GM19452 (cell line): ENCODE results near the gene FAM20A.

Experiments used
- ATAC-seq: cut with Tn5 transposase; IDR thresholded peaks from one replicate; pipeline ENCODE4 v1.9.1; 2021; ENCODE audit not compliant: unreplicated experiment

Gene FAM20A

DNA sequence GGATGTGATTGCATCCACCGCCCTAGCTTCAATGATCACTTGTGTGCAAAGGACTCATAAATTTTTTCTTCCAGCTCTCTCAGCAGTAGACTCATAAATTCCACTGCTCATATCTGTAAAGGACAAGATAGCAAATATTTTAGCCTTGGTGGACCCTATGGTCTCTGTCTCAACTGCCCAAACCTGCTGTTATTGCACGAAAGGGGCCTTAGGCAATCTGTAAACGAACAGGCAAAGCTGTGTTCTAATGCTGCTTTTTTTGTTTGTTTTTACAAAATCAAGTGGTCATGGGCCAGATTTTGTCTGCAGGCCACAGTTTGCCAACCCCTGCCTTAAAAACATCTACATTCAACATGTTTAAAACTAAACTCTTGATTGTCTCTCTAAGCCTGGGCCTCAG is 34.1 kb downstream of the FAM20A start:
- no peak for ATAC-seq

DNA sequence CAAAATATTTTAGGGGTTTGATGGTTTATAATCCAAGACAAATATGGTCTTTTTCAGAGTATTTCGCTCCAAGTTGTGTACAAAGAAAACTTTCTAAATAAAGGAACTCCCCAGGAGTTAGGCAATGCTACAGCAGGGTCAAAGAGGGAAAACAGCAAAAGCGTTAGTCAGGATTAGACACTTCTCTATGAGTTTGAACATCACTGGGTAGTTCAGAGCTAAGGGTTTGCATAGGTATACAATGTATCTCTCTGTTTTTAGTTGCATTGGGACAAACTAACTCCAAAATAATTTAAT is 34.8 kb downstream of the FAM20A start:
- ATAC-seq = no peak

DNA sequence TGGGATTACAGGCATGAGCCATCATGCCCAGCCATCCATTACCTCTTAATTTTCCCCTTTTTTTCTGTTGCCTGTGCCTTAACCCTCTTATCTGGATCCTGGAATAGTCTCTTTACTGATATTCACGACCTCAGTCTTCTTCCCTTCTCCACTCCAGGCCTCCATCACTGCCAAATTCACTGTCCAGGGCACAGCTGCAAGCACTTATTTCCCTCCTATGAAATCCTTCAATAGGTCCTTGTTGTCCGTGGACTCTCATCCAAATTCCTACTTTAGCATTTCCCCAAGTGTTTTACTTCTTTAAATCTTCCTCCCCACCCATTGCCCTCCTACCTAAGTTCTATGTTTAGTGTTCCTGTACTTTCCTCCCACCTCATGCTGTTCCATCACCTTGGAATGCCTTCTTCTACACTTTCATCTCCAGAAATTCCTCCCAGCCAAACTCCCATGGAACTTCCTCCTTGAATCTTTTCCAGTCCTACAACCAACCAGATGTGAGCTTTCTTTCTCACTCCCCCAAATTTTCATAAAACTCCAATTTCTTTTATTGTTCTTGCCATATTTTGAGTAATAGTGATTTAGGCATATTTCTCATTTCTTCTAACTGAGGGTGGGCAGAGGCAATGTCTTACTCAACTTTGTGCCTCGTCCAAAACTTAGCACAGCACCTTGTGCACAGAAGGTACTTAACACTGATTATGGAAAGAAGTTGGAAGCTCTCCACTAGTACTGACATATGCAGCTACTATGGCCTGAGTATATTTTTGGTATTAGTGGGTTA is 35.3 kb downstream of the FAM20A start:
- no peak for ATAC-seq

DNA sequence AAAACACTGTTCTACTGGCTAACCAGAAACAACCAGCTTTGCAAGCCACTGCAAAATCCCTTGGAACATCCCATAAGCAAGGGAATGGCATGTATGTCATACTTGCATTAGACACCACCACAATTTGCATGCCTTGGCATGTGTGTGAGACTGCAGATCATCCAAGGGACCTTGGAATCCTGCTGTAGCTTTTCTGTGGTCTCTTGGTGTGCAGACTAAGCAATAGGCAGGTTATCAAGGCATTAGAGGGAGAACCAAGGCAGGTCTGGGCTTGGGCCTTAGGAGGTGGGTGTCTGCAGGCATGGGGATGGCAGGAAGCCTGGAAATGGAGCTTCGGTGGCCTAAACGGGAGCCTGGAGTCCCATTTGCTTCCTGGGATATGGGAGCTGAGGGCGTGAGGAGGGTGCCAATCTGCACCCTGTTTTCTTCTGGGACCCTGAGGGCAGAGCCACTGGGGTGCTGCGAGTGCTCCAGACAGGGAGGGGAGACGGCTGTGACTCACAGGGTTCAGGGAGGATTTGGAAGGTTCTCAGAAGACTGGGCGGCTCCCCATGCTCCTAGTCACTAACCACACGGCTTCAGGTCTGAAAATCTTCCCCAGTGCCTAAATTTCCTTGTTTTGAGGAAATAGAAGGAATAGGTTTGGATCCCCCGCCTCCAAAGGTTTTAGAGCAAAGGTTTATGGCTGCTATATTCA is 36.6 kb downstream of the FAM20A start:
- no peak for ATAC-seq

DNA sequence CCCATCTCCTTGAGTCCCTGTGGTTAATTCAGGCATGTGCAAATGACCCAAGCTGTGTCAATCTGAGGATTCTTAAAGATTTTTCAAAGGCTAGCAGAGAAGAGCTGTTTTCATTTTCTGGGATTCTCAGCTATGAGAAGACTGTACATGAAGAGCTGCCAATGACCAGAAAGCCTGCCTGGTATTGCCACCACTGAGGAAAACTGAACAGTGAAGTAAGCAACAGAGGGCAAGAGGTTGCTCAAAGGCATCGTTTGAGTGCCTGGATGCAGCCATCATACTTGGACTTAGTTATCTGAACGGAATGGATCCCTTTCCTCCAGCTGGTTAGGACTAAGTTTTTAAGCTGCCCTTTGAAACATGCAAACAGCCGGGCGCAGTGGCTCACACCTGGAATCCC is 38.4 kb downstream of the FAM20A start:
- no peak for ATAC-seq

DNA sequence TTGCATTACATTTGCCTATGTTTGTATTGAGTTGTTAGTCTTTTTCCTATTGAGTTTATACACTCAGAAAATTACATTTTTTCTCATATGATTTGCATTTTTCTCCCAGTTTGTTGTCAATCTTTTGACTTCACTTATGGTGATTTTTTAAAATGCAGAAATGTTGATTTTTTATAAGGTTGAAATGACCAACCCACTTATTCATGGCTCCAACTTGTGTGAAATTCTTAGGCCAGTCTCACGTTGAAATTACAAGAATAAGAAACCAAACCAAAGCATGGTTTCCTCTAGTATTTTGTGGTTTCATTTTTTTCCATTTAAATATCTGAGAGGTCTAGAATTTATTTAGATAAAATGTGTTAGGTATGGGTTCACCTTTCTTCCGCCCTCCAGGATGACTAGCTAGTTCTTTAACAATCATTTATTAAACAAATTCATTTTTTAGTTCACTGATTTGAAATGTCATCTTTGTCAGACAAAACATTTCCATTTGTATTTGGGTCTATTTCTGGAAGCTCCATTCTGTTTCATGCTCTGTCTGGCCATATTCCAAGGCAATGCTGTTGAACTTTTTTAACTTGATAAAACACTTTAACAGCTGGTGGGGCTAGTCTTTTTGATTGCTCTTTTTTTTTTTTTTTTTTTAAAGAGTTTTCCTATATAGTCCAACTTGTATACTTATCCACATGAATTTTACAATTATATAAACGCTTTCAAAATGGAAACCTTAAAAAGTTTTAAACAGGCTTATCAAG is 40.0 kb downstream of the FAM20A start:
- no peak for ATAC-seq

DNA sequence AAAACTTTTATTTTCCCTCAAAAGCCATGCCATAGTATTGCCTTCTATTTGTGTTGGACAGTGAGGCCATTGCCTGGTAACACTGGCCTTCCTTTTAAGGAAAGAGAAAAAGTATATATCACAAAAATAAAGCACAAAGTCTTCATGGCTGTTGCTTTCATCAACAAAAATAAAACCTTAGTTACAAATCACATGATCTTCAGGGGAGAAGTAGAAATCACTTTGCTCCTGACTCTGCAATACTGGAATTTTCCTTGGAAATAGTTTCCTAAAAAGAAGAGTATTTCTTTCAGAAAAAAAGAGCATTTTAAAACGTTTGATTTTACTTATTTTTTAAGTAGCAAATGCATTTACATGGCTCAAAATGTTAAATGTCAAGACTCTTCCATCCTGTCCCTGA is 41.9 kb downstream of the FAM20A start:
- no peak for ATAC-seq

DNA sequence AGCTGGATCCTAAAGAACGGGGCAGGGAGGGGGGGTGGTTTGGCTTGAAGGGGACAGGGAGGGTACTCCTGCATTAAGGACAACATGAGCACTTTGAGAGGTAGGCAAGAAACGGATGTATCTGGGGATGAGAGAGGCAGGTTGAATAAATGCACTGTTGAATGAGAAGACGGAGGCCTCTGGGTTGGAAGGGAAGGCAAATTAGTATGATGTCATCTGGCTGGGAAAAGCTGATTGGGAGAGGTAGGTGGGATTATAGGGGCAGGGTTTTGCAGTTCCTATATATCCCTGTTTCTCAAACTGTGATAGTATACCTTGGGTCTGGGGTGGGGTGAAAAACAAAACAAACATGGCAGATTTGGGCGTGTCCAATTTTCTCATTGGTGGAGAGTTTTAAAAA is 44.6 kb downstream of the FAM20A start:
- no peak for ATAC-seq

DNA sequence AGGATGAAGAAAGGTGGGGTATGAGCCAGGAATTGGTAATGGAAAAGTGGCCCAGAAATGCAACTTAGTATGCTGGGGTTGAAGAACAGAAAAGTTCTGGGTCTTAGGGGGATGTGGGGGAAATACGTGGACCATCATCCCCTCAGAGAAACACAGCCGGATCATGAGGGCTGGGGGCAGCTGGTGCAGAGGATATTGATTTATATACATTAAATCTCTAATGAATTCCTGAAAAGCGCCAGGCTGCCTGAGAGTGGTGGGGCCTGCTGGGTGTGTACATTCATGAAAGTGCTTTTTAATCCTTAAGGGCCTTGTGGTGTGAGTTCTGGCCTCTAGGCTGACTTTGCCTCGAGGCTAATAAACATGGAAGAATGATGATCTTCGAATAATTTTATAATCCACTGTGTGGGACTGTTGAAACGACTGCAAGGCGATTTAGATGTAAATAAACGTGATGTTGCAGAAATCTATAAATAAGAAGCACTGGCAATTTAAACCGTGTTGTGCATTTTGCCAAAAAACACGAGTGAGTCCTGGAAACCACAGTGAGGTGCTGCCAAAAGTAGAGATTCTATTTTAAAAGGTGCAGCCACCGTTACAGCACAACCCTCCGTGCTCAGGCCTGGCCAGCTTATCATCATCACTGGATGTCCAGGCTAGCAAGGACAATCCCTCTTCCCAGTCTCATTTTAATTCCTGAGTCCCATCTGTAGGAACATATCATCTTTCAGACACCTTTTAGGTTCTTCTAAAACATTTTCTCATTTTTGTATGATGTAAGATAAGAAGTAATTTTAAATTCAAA is 56.9 kb downstream of the FAM20A start:
- no peak for ATAC-seq

DNA sequence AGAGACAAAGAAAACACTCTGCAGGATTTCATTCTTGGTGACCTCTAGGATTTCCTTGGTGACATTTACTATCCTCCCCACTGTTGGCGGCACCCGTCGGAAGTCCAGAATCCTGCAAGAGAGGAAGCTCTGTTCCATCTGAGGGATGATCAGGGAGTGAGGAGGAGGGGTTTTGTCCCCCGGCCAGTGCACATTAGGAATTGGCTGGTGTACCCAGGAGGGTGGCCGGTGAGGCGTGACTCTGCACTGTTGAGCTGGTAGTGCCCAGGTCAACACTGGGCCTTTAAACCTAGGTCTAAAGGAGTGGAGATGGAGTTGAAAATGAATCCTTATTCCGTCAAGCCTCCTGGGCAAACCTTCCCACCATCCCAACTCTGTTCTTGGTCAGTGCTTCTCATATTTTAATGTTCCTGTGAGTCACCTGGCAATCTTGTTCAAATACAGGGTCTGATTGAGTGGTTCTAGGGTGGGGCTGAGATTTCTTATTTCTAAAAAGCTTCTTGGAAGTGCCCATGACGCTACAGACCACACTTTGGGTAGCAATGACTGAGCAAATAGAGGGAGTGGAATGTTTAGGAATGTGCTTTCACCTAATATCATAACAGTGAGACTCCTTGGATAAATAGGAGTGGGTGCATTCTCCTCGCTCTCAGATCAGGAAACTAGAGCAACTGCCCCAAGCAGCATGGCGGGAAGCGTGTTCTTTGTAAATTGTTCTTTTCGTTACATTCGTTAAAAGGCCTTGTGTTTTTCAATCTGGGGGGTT is 58.3 kb downstream of the FAM20A start:
- no peak for ATAC-seq

DNA sequence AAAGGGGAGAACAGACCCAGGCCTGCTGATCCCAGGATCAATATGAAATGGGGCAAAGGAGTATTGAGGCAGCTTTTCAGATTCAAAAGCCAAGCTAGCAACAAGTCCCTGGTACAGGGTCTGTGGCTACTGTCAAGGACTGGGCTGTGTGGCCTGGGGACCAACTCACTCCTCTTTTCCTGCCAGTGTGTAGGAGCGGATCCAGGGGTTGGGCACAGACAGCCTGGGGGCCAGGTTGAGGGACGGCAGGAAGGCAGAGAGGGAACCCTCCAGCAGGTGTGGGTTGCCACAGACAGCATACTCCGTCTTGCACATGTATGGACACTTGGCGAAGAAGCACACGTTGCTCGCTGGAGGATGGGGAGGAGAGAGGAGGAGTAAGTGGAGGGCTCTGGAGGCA is 59.4 kb downstream of the FAM20A start:
- ATAC-seq = no peak

DNA sequence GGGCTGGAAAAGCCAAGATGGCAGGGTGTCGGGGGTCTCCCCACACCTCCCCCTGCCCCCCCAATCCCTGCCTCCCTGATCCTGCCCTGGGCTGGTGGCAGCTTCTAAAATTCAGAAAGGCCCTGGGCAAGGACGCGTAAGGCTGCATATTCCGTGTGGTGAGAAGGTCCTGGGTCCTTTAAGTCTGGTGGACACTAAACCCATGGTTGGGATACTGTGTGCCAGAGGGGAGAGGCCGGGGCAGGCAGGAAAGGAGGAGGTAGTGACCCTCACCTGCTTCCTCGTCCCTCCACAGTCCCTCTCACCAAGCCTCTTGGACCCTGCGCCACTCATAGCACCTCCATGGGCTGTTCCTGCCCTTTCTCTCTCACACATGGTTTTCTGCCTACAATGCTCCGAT is 60.2 kb downstream of the FAM20A start:
- no peak for ATAC-seq

DNA sequence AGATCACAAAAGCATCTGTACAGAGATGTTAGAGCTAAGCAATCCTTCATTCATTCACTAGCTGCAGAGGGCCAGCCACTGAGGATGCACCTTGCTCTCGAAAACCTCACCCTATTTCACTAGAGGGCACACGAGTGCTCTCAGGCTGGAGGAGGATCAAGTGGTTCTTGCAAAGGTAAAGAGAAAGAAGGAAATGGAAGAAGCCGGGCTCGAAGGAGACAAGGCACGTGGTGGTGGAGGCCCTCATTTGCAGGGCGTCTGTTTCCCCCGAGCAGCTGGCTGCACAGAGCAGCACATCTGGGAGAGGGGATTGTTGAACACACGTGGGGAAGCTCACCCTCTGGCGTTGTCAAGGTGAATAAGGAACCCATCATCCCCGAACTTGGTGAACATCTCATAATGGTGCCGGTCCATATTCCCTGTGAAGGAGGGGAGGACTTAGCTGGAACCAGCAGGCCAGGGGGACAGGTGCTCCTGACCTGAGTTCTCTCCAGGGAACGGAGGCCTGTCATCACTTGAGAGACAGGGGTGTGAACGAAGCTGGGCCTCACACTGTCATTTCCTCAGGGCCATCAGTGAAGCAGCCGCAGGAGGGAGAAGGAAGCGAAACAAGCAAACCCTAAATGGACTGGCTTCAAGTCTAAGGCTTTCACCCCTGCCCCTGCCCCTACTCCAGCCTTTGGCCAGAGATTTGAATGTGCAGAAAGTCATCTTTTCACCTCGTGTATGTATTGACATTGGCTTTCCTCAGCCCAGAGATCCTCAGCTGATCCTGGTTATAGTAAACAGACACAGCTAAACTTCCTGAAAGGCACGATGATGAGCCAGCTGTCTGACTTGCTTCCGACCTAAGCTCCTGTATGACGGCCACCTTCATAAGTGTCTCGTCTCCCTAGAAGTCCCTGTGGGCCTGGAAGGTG is 61.4 kb downstream of the FAM20A start:
- peak; percentile 47 for ATAC-seq

DNA sequence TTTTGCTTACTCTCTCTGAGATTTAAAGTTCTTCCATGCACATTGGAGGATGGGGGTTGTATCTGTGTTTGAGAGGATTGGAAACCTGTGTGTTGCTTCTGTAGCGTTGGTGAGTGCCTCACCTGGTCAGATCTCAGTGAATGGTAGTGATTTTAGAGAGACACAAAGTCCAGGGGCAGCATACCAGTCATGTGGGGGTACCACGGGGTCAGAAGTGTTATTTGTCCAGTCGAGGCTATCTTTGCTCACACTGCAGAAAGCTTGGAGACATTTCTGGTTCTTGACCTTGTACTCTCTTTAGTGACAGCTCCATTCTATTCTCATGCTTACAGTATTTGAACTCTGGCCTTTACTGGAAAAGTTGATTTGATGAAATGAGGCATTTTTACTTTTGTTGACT is 65.2 kb downstream of the FAM20A start:
- no peak for ATAC-seq

DNA sequence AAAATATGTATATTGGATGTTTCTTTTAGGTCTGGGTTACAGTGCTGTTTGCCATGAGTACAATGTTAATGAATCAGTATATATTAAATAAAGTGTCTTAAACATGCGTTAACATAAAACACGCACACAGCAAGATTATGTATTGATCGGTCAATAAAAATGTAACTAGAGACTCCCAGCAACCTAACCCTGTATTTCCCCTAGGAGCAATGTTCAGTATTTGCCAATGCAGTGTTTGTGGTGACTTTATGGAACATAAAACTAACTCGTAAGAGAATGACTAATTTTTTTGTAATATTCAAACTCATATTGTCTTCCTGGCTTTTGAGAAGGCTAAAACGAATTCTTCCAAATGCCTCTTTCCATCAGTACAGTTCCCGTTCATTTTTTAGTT is 66.5 kb downstream of the FAM20A start:
- no peak for ATAC-seq

DNA sequence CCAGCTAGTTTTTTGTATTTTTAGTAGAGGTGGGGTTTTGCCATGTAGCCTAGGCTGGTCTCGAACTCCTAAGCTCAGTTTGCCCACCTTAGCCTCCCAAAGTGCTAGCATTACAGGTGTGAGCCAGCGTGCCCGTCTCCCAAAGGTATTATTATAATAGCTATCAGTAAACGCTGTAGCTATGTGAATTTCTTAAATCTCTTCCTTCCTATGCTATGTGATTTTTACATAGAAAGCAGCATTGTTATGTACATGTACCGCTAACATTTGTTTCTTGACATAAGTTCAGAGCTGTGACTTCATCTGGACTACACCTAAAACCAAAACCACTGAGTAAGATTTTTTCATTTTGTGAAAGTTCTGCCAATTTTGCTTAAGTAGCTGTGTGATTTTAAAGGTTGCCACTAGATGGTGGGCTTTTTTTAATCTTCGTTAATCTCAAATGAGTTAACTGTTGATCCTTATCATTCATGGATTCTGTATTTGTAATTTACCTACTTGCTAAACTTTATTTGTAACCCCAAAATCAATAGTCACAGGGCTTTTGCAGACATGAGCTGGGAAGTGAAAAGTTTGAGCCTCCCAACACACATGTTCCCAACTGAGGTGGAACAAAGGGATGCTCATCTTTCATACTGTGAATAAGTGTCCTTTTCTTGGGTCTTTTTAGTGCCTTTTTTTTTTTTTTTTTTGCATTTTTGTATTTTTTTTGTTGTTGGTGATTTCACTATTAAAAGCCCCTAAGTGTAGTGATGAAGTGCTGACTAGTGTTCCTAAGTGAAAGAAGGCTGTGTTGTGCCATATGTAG is 67.1 kb downstream of the FAM20A start:
- ATAC-seq = no peak

DNA sequence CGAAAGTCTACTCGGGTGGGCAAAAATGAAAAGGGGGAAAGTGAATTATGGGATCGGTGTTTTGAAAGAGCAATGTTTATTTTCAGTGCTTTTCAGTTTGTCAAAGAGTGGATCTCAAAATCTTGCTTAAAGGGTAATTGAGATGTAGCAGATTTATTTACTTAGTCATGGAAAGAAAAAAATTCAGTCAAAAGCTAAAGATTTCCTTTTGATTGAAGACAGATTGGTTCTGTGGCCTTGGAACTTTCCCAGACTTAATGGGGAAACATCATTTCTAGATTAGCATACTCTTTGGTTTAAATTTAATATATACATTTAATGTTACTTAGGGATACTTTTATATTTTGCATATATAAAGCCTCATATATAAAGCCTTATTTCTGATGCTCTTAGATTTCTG is 68.3 kb downstream of the FAM20A start:
- ATAC-seq = no peak

DNA sequence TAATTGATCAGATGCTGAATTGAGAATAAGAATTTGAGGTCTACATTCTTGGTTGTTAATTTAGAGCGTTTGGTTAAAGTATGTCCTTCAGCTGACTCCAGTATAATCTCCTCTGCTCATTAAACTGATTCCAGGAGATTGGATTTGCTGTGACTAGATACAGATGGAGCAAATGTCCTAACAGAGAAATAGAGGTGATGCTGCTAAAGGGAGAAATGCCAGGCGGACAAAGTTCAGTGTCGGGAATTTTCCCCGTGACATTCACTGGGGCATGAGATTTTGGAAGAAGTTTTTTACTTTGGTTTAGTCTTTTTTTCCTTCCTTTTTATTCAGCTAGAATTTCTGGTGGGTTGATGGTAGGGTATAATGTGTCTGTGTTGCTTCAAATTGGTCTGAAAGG is 69.9 kb downstream of the FAM20A start:
- no peak for ATAC-seq

DNA sequence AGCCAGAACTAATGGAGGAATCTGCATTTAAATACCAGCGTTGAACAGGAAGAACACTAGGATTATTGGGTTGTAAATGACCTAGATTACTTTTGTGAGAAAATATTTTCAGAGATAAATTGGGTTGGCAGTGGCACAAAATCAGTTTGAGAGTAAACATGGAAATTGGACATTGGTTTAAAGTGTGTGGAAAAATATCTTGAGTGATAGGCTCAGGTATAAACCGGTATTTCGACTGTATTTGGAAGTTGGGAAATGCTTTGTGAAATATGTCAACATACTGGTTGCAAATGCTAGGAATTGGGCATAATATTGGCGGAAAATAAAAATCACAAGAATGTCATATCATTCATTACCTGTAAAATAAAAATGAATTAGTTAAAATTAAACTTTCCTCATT is 73.9 kb downstream of the FAM20A start:
- ATAC-seq = no peak
